ENCODE data around the gene TLX3. TPM values are rescaled to one million over a fixed set of nuclear protein-coding genes. Genes with fewer than 3 reads are reported as not detected.

Gene TLX3
- total and polyA plus RNA-seq, 10 of the 15 experiments (the other 5 are each of a cell fraction or from before 2014, with no cell fraction given): not detected

- Histone ChIP-seq H2AFZ (ENCODE audit: control insufficient read depth, low read depth, low read length) (no peak overlapping the region), H3K9me3 (replicated peaks; ENCODE audit: control insufficient read depth, insufficient read depth, low read length) (no peaks in the 10 kb centered on the region), H3K27me3 (replicated peaks in 1 of 2; ENCODE audit: control insufficient read depth in 2 of 2, insufficient read depth in 2 of 2, low read length in 1 of 2) (no peaks in the 10 kb centered on the region; a peak in 1 of 4 replicates), H3K4me2 (ENCODE audit: control insufficient read depth, insufficient read depth) (no peak overlapping the region), H3K27ac (ENCODE audit: control insufficient read depth, insufficient read depth) (no peak overlapping the region), H3K4me1 (ENCODE audit: control insufficient read depth, insufficient read depth, low read length) (no peaks in the 10 kb centered on the region), H4K20me1 (ENCODE audit: control insufficient read depth, insufficient read depth) (no peaks in the 10 kb centered on the region), H3K4me3 (no peak overlapping the region), H3K36me3 (ENCODE audit: control insufficient read depth in 2 of 2, insufficient read depth in 2 of 2, low read length in 1 of 2) (no peaks in the 10 kb centered on the region), H3K9ac (ENCODE audit: control insufficient read depth, insufficient read depth, low read length) (no peak overlapping the region), H3K79me2 (ENCODE audit: control insufficient read depth, insufficient read depth, low read length) (no peaks in the 10 kb centered on the region)
- no peak for TF ChIP-seq USF2 (IDR thresholded peaks at IDR 0.05; ENCODE audit: borderline replicate concordance, low read depth, low read length)
- TF ChIP-seq LARP7 (IDR thresholded peaks at IDR 0.05): no peak
- no peak for TF ChIP-seq SMARCA5 (IDR thresholded peaks at IDR 0.05)
- no peak for TF ChIP-seq KDM1A (IDR thresholded peaks at IDR 0.05; ENCODE audit: borderline replicate concordance)
- TF ChIP-seq, protein P1, sequence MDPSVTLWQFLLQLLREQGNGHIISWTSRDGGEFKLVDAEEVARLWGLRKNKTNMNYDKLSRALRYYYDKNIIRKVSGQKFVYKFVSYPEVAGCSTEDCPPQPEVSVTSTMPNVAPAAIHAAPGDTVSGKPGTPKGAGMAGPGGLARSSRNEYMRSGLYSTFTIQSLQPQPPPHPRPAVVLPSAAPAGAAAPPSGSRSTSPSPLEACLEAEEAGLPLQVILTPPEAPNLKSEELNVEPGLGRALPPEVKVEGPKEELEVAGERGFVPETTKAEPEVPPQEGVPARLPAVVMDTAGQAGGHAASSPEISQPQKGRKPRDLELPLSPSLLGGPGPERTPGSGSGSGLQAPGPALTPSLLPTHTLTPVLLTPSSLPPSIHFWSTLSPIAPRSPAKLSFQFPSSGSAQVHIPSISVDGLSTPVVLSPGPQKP (IDR thresholded peaks at IDR 0.05; ENCODE audit: low read depth, low read length): no peak
- FAIRE-seq (no peak), DNase-seq (ENCODE audit: low read depth, low spot score) (no peak), ATAC-seq (no peak)
- ChIA-PET RAD21 (ENCODE audit: unreplicated experiment) (no interaction called here), SMC1A (ENCODE audit: uncharacterized antibody, unreplicated experiment) (no interaction called here), POLR2A (no interaction called here), CTCF (no interaction called here)
- in situ Hi-C loops (cut with MboI): loop anchor here (5.0 kb wide), 1 partner anchor 598 kb away; no protein-coding TSS in a partner anchor
- WGBS (ENCODE audit: insufficient coverage, insufficient replicate concordance, low lambda C conversion rate, missing lambda C conversion rate): 71% methylated on average over 19 of the region's 19 CpGs
- intact Hi-C loops (cut with micrococcal nuclease; ENCODE audit: unreplicated experiment): loop anchor here (5.0 kb wide), 2 partner anchors 538 to 603 kb away; no protein-coding TSS in a partner anchor
- no TSS peak for BruUV-seq (replicated peaks)
Observed at GRCh38 chr5:171344936-171345608, 36.0 kb downstream of the TLX3 start.
